Breast epithelium (tissue), 3 donors: ENCODE measurements around the gene CEP112.

Experiments
- POLR2A ChIP-seq: fragments of 450-650 bp; IDR thresholded peaks from one replicate; pipeline ENCODE4 v1.6.1; 2016; ENCODE audit warnings: antibody characterized with exemption, mild to moderate bottlenecking, moderate library complexity
- TF ChIP-seq, protein P1 (sequence below), 3 donors: fragments of 450-650 bp; IDR thresholded peaks; one replicate each; pipeline ENCODE4 v1.5.1; 2016 to 2017; ENCODE audit warnings: antibody characterized with exemption in 3 of 3, mild to moderate bottlenecking in 3 of 3, moderate library complexity in 3 of 3

GRCh38 chr17:66187718-66188117, 4.2 kb downstream of the CEP112 start:
- TF ChIP-seq, protein P1, sequence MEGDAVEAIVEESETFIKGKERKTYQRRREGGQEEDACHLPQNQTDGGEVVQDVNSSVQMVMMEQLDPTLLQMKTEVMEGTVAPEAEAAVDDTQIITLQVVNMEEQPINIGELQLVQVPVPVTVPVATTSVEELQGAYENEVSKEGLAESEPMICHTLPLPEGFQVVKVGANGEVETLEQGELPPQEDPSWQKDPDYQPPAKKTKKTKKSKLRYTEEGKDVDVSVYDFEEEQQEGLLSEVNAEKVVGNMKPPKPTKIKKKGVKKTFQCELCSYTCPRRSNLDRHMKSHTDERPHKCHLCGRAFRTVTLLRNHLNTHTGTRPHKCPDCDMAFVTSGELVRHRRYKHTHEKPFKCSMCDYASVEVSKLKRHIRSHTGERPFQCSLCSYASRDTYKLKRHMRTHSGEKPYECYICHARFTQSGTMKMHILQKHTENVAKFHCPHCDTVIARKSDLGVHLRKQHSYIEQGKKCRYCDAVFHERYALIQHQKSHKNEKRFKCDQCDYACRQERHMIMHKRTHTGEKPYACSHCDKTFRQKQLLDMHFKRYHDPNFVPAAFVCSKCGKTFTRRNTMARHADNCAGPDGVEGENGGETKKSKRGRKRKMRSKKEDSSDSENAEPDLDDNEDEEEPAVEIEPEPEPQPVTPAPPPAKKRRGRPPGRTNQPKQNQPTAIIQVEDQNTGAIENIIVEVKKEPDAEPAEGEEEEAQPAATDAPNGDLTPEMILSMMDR (IDR thresholded peaks at IDR 0.05) = no peak
- TF ChIP-seq POLR2A = no peak
